GM12864 (cell line): ENCODE data around the gene MMP15.

ENCODE experiments used
- DNase-seq: peaks from one replicate; pipeline ENCODE4 v3.0.0-alpha.2; 2011; ENCODE audit warnings: low read depth
- H3K4me3 ChIP-seq: 2 replicates; pipeline ENCODE4 v1.5.1; 2011; ENCODE audit warnings: mild to moderate bottlenecking, low read depth, low read length, control low read depth
- CTCF ChIP-seq: IDR thresholded peaks from 2 replicates; pipeline ENCODE4 v1.5.1; 2011; ENCODE audit warnings: low read depth, mild to moderate bottlenecking, moderate library complexity, low read length, control low read depth, inconsistent platforms; ENCODE audit errors: missing control alignments

Gene MMP15

GRCh38 chr16:58031016-58031800 is 5.7 kb downstream of the MMP15 start:
- no peak overlapping the region for H3K4me3 ChIP-seq
- DNase-seq = no peak
- no peak for TF ChIP-seq CTCF

GRCh38 chr16:58032710-58033293 is 7.2 kb downstream of the MMP15 start:
- TF ChIP-seq CTCF = no peak
- no peak for DNase-seq
- H3K4me3 ChIP-seq = no peak overlapping the region

- no peak for DNase-seq
- no peak overlapping the region for H3K4me3 ChIP-seq
- TF ChIP-seq CTCF = no peak
These were observed 8.7 kb downstream of the MMP15 start for GRCh38 chr16:58034128-58034685.

GRCh38 chr16:58034774-58035173 is 9.2 kb downstream of the MMP15 start:
- TF ChIP-seq CTCF = no peak
- DNase-seq = no peak
- no peak overlapping the region for H3K4me3 ChIP-seq

GRCh38 chr16:58035356-58036170 is 10.0 kb downstream of the MMP15 start:
- no peak for TF ChIP-seq CTCF
- H3K4me3 ChIP-seq = no peak overlapping the region
- DNase-seq = no peak

GRCh38 chr16:58036943-58037342 is 11.4 kb downstream of the MMP15 start:
- H3K4me3 ChIP-seq = no peak overlapping the region
- no peak for DNase-seq
- no peak for TF ChIP-seq CTCF
